ENCODE measurements around the gene ADORA1.

The ADORA1 gene

GRCh38 chr1:203104789-203105390 lies 22.6 kb upstream of the ADORA1 start (continued):
- no peak for TF ChIP-seq ZNF623 (tag by site-specific recombination; IDR thresholded peaks at IDR 0.05)

- H3K27ac ChIP-seq (ENCODE audit: extremely low read depth, low read depth, low read length): no peak overlapping the region
- TF ChIP-seq KLF10 (tag by site-specific recombination; IDR thresholded peaks at IDR 0.05) (no peak), ZNF585B (tag by site-specific recombination; IDR thresholded peaks at IDR 0.05) (no peak), ZNF24 (tag by site-specific recombination; IDR thresholded peaks at IDR 0.05) (no peak), ZNF792 (tag by site-specific recombination; IDR thresholded peaks at IDR 0.05) (no peak), KLF1 (tag by site-specific recombination; IDR thresholded peaks at IDR 0.05) (no peak), ATF2 (tag by site-specific recombination; IDR thresholded peaks at IDR 0.05; ENCODE audit: low read depth) (no peak), ZNF488 (tag by site-specific recombination; IDR thresholded peaks at IDR 0.05) (no peak), ZNF830 (tag by site-specific recombination; IDR thresholded peaks at IDR 0.05; ENCODE audit: low read depth) (no peak), ZIC2 (tag by site-specific recombination; IDR thresholded peaks at IDR 0.05) (no peak), PRDM10 (tag by site-specific recombination; IDR thresholded peaks at IDR 0.05) (no peak), ZNF629 (tag by site-specific recombination; IDR thresholded peaks at IDR 0.05) (no peak), GFI1B (tag by site-specific recombination; IDR thresholded peaks at IDR 0.05) (no peak), REPIN1 (tag by site-specific recombination; IDR thresholded peaks at IDR 0.05; ENCODE audit: low read depth) (no peak)
- no peak overlapping the region for H3K4me3 ChIP-seq (ENCODE audit: low read depth, low read length)
- no peaks in the 10 kb centered on the region for H3K36me3 ChIP-seq (ENCODE audit: control insufficient read depth in 2 of 2, insufficient read depth in 1 of 2, low read length in 2 of 2)
- no peaks in the 10 kb centered on the region for H3K4me1 ChIP-seq (ENCODE audit: control insufficient read depth, insufficient read depth, low read length)
- no peaks in the 10 kb centered on the region for H3K9me3 ChIP-seq (ENCODE audit: control insufficient read depth, insufficient read depth, low read depth, low read length)
- CTCF ChIA-PET: interaction anchor here (0.6 to 13.6 kb wide), 7 partner anchors 9 to 727 kb away, joined by 3 to 226 read pairs (median 4); no protein-coding TSS in a partner anchor
- POLR2A ChIA-PET: no interaction called here
These were observed 15.1 kb upstream of the ADORA1 start for GRCh38 chr1:203112475-203112874.

- no peaks in the 10 kb centered on the region for H3K36me3 ChIP-seq (ENCODE audit: control insufficient read depth in 2 of 2, insufficient read depth in 1 of 2, low read length in 2 of 2)
- CTCF ChIA-PET: interaction anchor here (0.6 to 13.6 kb wide), 6 partner anchors 8 to 156 kb away, joined by 3 to 226 read pairs (median 22); no protein-coding TSS in a partner anchor
- H3K27ac ChIP-seq (ENCODE audit: extremely low read depth, low read depth, low read length): no peak overlapping the region
- TF ChIP-seq ZBTB48 (tag by site-specific recombination; IDR thresholded peaks at IDR 0.05): no peak
- no peak for TF ChIP-seq ZNF223 (tag by site-specific recombination; IDR thresholded peaks at IDR 0.05)
- no peaks in the 10 kb centered on the region for H3K9me3 ChIP-seq (ENCODE audit: control insufficient read depth, insufficient read depth, low read depth, low read length)
- no peak overlapping the region for H3K4me3 ChIP-seq (ENCODE audit: low read depth, low read length)
- H3K4me1 ChIP-seq (ENCODE audit: control insufficient read depth, insufficient read depth, low read length): no peaks in the 10 kb centered on the region
- POLR2A ChIA-PET: no interaction called here
These were observed 14.2 kb upstream of the ADORA1 start for GRCh38 chr1:203113308-203113707.

Measured in HEK293 (cell line).